Endothelial cell of hepatic sinusoid (primary cell): Measurements from ENCODE around the gene SLC35D3.
"Not testable (repeated sequence)": the region's sequence is repeated elsewhere in the genome, so short reads cannot be mapped to it uniquely, and the experiment has no call there.

Experiments
- in situ Hi-C: cut with HindIII; loops from 2 replicates; pipeline ENCODE4 v1.10.0; 2017; ENCODE audit warnings: low sequenced_read_pairs

Gene SLC35D3, protein sequence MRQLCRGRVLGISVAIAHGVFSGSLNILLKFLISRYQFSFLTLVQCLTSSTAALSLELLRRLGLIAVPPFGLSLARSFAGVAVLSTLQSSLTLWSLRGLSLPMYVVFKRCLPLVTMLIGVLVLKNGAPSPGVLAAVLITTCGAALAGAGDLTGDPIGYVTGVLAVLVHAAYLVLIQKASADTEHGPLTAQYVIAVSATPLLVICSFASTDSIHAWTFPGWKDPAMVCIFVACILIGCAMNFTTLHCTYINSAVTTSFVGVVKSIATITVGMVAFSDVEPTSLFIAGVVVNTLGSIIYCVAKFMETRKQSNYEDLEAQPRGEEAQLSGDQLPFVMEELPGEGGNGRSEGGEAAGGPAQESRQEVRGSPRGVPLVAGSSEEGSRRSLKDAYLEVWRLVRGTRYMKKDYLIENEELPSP

DNA sequence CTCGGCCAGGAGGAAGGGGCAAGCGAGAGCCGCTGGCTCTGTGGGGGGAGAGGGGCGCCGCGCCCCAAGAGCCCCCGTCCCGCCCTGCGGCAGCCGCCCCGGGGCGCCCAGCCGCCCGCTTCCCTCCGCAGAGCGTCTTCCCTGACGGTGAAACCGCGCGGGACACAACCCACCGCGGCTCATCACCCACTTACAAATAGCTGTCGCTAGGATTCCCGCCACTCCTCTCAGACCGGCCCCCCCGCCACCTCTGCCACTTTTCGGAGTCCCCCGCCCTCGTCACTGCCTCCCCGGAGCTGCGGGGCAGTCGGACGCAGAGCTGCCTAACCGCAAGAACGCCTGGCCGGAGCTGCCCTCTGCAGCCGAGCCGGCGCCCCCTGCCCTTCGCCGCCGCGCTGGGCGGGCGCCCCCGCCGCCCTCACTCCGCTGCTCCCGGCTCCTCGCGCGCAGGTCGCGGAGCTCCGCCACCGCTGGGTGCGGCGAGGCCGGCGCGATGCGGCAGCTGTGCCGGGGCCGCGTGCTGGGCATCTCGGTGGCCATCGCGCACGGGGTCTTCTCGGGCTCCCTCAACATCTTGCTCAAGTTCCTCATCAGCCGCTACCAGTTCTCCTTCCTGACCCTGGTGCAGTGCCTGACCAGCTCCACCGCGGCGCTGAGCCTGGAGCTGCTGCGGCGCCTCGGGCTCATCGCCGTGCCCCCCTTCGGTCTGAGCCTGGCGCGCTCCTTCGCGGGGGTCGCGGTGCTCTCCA lies at the start of gene SLC35D3:
TSS of gene SLC35D3 (plus strand) at position 366 of the 749 bp plus-strand sequence. CDS start at position 494, 128 bp downstream.
- in situ Hi-C loops: no loop called here

DNA sequence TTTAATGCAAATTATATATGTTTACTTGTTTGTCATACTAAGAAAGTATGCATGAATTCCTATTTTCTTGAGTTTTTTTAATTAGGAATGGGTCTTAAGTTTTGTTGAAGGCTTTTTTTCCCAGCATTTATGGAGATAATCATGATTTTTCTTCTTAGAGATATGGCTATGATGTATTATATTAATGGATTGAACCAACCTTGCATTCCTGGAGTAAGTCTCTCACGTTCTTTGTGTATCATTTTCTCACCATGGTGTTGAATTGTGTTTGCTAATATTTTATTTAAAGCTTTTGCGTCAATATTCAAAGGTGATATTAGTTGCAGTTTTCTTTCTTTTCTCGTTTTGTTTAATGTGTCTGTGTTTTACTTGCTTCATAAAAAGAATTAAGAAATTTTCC lies 48.4 kb upstream of the SLC35D3 start:
- in situ Hi-C loops: no loop called here

DNA sequence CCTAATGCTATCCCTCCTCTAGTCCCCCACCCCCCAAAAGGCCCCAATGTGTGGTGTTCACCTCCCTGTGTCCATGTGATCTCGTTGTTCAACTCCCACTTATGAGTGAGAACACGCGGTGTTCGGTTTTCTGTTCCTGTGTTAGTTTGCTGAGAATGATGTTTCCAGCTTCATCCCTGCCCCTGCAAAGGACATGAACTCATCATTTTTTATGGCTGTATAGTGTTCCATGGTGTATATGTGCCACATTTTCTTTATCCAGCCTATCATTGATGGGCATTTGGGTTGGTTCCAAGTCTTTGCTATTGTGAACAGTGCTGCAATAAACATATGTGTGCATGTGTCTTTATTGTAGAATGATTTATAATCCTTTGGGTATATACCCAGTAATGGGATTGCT lies 45.6 kb upstream of the SLC35D3 start:
- in situ Hi-C loops: not testable (repeated sequence)

DNA sequence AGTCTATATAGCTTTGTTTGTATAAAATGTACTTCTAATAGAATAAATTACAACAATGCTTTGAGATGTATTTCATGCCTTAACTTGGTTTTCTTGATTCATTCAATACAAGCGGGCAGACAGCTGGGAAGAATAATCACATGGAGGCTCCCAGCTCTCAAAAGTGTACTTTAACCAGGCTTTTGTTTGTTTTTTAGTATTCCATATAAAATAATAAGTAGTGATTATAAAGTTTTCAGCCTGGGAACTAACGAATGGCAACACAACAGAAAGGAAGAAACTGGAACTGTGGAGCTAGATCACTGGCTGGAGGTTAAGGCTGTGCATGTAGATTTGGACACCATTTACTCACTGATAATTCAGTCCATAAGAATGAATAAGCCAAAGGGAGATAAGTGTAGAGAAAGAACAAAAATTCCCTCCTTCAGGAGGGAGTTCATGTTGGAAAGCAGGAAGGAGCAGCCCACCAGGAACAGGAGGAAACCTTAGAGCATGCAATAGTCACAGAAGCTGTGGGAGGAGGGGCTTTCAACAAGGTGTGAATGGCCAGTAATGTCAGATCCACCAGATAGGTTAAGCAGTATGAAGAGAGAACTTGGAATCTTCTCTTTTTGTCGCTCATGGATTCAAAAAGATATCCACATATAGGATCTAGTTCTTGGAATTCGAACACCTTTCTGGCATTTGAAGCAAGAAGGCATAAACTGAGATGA lies 41.2 kb upstream of the SLC35D3 start:
- in situ Hi-C loops: no loop called here

DNA sequence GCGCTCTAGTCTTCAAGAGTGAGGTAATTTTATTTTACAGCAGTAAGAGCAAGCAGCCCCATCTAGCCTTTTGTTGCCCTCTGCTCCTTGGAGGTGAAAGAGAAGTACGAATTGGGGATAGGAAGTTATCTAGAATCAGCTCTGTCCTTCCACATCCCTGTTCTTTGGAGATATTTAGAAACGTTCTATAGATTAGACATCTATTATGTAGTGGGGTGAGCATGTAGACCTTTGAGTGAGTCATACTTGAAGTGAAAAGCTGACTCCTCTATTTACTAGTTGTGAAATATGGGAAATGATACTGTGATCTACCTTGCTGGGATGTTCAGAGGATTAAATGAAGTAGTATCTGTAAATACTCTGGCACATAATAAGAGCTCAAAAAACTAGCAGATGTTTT lies 36.0 kb upstream of the SLC35D3 start:
- in situ Hi-C loops: no loop called here

DNA sequence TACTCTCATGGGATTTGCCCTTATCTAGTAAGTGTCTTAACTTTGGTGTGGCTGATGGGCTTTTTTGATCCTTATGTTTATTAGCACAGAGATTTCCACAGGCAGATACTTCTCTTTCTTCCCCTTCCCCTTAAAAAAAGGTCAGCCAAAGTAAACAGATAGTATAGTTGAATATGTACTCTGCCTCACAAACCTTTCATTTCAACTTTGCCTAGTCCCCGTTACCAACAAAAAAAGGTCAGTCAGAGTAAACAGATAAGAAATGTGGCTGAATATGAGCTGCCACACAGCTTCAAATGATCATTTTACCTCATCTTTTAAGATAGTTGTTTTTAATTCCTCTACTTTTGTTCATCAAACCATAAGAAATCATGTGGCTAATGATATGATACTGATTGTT lies 34.1 kb upstream of the SLC35D3 start:
- in situ Hi-C loops: no loop called here

DNA sequence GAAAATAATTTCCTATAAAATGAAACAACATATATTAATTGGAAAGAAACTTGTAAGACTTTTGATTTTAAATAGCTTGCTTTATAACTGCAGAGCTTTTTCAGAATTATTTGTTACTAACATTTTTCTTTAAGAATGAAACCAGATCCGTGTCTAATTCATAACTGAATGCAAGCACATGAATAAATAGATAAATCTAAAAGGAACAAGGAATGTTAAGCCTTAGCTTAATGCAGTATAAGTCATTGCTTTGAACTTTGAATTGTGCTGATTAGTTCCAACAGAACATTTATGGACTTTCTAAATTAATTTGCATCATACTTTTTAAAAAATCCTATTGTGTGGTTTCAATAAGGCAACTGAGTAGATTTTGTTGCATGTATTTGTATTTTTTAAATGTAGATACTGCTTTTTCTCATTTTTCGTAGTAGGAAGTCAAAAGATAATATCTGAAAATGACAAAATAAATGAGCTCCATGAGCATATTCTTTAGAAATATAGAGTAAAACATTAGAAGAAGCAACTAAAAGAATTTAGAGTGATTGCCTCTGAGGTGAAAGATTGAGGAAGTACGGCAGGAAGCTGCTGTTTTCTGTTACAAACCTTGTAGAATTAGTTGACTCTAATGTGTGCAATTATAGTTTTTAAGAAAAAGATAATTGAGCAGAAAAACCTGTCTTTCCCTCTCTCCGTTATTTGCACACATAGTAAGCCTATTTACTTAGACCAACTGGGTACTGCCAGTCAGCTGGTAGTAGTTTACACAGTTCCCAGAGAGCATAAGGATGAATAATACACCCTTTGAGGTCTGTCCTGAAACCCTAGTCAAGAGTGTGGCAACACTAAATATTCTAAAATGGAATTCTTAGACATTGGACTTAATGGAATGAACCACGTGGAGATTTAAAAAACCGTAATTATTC lies 32.6 kb upstream of the SLC35D3 start:
- in situ Hi-C loops: no loop called here

DNA sequence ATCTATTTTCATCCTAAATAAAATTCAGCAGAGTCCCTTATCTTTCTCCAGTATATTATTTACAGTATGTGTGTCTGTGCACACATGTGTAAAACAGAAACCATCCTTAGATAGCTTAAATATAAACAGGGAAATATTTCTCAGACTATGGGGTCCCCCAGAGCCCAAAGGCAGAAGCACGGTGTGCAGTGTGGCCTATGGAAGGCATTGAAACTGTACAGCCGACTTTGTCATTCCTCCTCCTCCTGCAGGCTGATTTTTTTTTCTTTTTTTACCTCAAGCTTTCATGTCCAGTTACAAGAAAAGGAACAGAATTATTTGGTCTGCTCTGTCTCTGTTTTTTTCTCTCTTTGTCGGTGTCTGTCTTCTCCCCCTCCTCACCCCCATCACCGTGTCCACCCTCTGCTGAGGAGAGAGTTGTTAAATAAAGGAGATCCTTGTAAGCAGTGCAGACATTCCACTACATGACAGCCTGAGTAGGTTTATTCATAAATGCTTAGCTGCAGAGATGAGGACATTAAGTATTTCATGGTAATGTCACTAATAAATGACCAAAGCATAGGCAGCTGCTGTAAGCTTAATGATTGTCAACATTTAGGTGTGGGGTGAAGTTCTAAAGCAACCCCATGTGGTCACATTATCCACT lies 31.8 kb upstream of the SLC35D3 start:
- in situ Hi-C loops: no loop called here

DNA sequence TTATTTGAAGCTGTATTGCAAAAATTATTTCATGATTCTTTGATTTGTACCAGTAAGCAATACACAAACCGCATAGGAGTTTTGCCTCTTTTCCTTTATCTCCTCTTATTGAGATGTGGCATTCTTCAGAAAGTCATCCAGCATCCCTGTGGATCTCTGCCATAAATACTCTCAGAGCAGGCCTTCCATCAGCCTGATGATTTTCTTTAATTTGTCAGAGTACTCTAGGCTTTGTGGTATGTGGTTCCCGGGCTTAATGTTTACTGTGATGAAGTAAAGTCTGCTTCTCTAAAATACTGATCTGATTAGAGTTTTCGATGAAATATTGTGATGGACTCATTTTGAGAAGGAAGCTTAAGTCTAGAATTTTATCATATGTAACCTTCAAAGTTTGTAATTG lies 31.1 kb upstream of the SLC35D3 start:
- in situ Hi-C loops: no loop called here

DNA sequence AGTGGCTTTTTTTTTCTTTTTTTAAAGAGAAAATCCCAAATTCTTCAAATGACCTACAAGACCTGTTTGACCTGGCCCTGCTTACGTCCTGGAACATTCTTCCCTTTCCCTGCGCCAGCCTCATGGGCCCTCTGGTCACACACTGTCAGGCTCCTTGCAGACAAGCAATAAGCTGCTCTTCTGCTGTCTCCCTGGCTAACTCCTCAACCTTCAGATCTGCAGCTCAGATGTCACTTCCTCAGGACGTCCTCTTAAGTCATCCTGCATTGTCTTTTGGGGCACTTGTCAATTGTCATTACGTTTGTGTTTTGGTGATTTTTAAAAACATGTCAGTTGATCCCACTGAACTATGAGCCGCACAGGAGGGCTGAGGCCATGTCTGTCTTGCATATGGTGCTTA lies 28.9 kb upstream of the SLC35D3 start:
- in situ Hi-C loops: no loop called here

DNA sequence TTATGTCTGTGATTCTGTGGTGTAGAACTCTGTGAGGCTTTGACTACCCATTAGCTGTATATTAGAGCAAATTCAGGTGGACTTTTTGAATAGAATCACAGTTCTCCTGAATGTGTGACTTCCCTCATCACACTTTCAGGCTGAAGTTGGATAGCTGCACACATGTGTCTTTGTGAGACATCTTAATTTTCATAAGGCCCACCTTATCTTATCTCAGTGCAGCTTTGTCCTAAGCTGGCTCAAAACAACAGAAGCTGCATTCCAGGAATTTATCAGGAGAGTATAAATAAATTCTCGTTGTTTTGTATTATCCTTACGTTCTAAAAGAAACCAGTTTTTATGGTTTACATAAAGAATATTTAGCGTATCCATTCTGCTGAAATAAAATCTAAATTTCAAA lies 26.2 kb upstream of the SLC35D3 start:
- in situ Hi-C loops: no loop called here

DNA sequence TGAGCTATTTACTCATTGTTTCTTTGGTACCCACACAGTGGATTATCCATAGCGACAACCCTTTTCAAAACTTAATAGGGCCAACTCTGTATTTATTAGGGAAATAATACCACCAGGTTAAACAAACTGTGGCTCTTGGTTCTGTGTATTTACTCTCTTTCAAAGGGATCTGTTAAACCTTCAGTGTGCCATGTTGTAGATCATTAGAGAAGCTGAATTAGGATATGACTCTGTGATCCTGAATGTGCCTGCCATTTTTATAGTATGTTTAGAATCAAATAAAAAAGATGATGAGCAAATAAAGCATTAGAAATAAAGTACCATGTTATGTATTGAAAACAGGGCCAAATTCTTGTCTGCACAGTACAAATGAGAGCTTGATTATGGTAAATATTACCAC lies 25.0 kb upstream of the SLC35D3 start:
- in situ Hi-C loops: no loop called here

DNA sequence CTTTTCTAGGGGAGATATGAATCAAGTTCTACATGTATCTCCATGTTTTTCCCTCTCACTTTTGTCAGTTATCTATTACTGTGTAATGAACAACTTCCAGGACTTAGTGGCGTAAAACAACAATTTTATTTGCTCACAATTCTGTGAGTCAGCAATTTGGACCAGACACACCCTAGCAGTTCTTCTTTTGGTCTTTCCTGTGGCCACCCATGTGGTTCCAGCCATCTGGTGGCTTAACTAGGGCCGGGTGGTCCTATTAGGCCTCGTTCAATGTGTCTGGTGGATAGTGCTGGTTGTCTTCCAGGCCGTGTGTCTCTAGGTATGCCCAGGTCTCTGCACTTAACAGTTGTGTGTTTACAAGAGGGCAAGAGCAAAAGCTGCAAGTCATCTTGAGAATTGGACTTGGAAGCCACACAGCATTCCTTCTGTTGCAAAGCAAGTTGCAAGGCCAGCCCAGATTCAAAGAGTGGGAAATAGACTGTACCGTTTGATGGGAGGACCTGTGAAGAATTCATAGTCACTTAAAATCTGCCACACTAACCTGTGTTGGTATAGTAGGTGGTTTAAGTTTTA lies 20.8 kb upstream of the SLC35D3 start:
- in situ Hi-C loops: no loop called here

DNA sequence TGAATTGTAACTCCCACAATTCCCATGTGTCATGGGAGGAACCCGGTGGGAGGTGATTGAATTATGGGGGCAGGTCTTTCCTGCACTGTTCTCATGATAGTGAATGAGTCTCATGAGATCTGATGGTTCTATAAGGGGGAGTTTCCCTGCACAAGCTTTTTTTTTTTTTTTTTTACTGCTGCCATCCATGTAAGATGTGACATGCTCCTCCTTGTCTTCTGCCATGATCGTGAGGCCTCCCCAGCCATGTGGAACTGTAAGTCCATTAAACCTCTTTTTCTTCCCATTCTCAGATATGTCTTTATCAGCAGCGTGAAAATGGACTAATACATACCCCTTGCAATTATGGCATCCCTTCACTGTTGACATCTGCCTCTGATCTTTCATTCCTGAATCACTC lies 17.6 kb upstream of the SLC35D3 start:
- in situ Hi-C loops: not testable (repeated sequence)

DNA sequence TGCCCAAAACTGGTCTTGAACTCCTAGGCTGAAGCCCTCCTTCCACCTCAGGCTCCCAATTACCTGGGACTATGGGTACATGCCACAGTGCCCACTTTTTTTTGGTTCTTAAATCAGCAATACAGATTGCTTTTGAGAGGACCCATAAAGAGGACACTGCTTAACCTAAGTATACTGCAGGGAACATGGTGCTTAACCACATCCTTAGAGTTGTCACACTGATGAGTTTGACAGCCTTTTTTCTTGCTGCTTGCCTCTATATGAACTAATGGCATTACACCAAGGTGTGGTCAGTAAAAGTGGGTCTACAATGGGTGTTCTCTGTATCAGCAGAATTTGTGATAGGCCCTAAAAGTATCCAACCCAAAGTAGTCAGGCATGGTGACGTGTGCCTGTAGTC lies 7.2 kb upstream of the SLC35D3 start:
- in situ Hi-C loops: no loop called here

DNA sequence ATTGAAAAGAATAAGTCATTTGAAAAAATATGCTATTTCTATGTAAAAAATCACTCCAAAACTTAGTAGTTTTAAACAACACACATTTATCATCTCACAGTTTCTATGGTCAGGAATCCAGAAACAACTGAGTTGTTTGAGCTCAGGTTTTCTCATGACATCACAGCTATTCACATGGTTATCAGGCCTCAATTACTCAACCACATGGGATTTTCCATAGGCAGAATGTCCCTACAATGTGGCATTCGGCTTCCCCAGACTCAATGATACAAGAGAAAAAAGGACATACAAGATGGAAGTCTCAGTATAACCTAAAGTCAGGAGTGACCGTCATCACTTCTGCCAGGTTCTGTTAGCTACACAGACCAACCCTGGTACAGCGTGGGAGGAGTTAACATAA lies 3.4 kb upstream of the SLC35D3 start:
- in situ Hi-C loops: no loop called here

DNA sequence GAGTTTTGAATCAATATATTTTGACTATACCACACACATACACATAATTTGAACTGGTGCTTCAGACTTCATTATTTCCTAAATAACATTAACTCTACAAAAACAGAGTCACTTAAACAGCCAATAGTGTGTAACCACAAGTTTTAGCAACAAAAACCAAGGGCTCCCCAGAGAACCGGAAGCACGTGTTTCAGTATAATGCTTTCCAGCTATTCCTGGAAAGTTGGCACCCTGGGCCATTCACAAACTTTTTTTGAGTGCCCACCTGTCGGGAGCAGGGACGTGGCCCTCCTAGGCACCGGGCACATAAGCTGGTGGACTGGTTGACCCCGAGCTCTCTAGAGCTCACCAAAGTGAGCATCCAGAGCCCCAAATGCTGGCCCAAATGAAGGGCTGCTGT lies 1.9 kb upstream of the SLC35D3 start:
- in situ Hi-C loops: no loop called here

DNA sequence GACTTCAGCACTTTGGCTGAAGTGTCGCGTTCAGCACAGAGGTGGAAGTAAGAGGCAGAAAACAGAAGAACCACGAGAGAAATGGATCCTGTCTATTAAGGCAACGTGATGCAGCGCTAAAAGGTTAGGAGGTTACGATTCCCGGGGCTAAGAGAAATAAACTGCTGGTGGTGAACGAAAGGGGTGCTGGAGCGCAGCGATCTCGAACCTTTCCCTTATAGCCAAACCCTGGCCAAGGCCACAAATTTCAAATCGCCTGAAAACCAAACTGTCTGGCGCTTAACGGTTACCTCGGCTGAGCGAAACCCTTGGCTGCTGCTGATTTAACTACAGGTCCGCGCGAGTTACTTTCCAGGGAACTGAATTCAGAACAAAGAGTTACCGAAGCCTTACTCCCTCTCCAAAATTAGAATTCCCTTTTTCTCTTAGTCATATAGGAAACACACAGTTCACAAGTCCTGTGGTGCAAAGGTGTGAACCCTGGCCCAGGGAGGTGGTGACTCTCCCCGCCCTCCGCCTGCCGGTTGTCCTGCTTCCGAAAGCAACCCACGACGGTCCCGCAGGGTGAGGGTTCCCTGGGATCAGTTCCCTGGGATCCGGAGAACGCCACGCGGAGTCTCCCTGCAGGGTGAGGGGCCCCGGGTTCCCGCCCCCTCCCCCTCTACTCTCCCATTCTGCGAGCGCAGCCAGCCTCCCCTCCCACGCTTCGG lies 1.3 kb upstream of the SLC35D3 start:
- in situ Hi-C loops: no loop called here

DNA sequence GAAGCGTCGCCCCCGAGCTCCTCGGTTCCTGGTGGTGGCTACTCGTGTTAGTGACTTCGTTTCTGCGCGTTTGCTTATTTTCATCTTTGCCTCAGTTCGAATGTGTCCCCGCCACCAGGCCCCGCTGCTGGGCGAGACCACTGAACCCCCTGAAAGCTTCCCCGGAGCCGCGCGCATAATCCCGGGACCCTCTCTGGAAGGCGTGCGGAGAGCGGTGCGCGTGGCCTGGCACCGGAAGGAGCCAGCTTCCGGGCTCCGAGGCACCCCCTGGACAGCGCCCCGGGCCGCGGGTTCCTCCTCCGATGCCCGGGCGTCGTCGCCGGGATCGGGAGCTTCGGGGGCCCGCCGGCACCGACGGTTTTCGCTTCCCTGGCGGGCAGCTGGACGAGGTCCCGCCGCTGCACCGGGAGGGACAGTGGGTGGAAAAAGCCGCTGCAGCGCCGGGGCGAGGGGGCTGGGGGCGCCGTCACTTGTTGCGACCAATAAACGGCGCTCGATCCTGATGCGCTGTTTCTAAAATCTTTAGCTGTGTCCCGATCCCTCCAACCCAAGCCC lies 643 bp upstream of the SLC35D3 start:
- in situ Hi-C loops: no loop called here
